Breast epithelium (tissue), 3 donors: ENCODE results near the gene PAN3.

ENCODE experiments used
- POLR2A ChIP-seq: fragments of 450-650 bp; IDR thresholded peaks from one replicate; pipeline ENCODE4 v1.6.1; 2016; ENCODE audit warnings: antibody characterized with exemption, mild to moderate bottlenecking, moderate library complexity
- POLR2AphosphoS5 ChIP-seq, 3 donors: sonication (generic); formaldehyde crosslinking; IDR thresholded peaks; one replicate each; pipeline ENCODE4 v1.6.1; 2017; ENCODE audit warnings: antibody characterized with exemption in 3 of 3
- TF ChIP-seq, protein P1 (sequence below), 3 donors: fragments of 450-650 bp; IDR thresholded peaks; one replicate each; pipeline ENCODE4 v1.5.1; 2016 to 2017; ENCODE audit warnings: antibody characterized with exemption in 3 of 3, mild to moderate bottlenecking in 3 of 3, moderate library complexity in 3 of 3

- TF ChIP-seq POLR2AphosphoS5 (IDR thresholded peaks at IDR 0.05) (no peak), POLR2A (no peak)
- TF ChIP-seq, protein P1, sequence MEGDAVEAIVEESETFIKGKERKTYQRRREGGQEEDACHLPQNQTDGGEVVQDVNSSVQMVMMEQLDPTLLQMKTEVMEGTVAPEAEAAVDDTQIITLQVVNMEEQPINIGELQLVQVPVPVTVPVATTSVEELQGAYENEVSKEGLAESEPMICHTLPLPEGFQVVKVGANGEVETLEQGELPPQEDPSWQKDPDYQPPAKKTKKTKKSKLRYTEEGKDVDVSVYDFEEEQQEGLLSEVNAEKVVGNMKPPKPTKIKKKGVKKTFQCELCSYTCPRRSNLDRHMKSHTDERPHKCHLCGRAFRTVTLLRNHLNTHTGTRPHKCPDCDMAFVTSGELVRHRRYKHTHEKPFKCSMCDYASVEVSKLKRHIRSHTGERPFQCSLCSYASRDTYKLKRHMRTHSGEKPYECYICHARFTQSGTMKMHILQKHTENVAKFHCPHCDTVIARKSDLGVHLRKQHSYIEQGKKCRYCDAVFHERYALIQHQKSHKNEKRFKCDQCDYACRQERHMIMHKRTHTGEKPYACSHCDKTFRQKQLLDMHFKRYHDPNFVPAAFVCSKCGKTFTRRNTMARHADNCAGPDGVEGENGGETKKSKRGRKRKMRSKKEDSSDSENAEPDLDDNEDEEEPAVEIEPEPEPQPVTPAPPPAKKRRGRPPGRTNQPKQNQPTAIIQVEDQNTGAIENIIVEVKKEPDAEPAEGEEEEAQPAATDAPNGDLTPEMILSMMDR (IDR thresholded peaks at IDR 0.05) = no peak
Measured at GRCh38 chr13:28301839-28302238, 163.5 kb downstream of the PAN3 start.
